ENCODE results near the gene NTSR1.

GRCh38 chr20:62752671-62753501, 44.2 kb downstream of the NTSR1 start:
- no peak for TF ChIP-seq CTCF (conservative IDR thresholded peaks at IDR 0.05; ENCODE audit: low read length)
- no peak for TF ChIP-seq EZH2phosphoT487 (IDR thresholded peaks at IDR 0.05; ENCODE audit: borderline replicate concordance)

All from Loucy (cell line).